HepG2 (cell line): ENCODE measurements around the gene LRRC8E. TPM values are rescaled to one million over a fixed set of nuclear protein-coding genes. Genes with fewer than 3 reads are reported as not detected.

Source experiments
- ARHGAP35 ChIP-seq: sonication (generic); formaldehyde crosslinking; IDR thresholded peaks from 2 replicates; pipeline ENCODE4 v1.9.0; 2022; ENCODE audit warnings: mild to moderate bottlenecking, inconsistent platforms, moderate library complexity, missing genetic modification reagents, borderline replicate concordance
- ARNTL ChIP-seq: sonication (generic); formaldehyde crosslinking; IDR thresholded peaks from 2 replicates; pipeline ENCODE4 v1.4.0; 2020; ENCODE audit warnings: mild to moderate bottlenecking, missing genetic modification reagents
- CEBPG ChIP-seq: IDR thresholded peaks from 2 replicates; pipeline ENCODE4 v1.6.1; 2016
- FOXO1 ChIP-seq: sonication (generic); formaldehyde crosslinking; IDR thresholded peaks from 2 replicates; pipeline ENCODE4 v1.4.0; 2020; ENCODE audit warnings: missing genetic modification reagents
- HDAC1 ChIP-seq: sonication (generic); formaldehyde crosslinking; IDR thresholded peaks from 2 replicates; pipeline ENCODE4 v1.5.1; 2020; ENCODE audit warnings: mild to moderate bottlenecking, missing genetic modification reagents
- HNRNPLL ChIP-seq: fragments of 200-400 bp; formaldehyde crosslinking; IDR thresholded peaks from 2 replicates; pipeline ENCODE4 v1.6.1; 2017; ENCODE audit warnings: mild to moderate bottlenecking, low read depth, low read length; ENCODE audit not compliant: poor library complexity, severe bottlenecking
- KLF9 ChIP-seq: IDR thresholded peaks from 2 replicates; pipeline ENCODE4 v1.6.1; 2016; ENCODE audit warnings: low read depth
- NFRKB ChIP-seq: fragments of 450-650 bp; IDR thresholded peaks from 2 replicates; pipeline ENCODE4 v1.6.1; 2017
- NR2C2 ChIP-seq: sonication (generic); formaldehyde crosslinking; IDR thresholded peaks from 2 replicates; pipeline ENCODE4 v1.4.0; 2020; ENCODE audit warnings: missing genetic modification reagents, mild to moderate bottlenecking, moderate library complexity, borderline replicate concordance
- PHB2 ChIP-seq: fragments of 450-650 bp; IDR thresholded peaks from 2 replicates; pipeline ENCODE4 v1.6.1; 2018; ENCODE audit not compliant: partially characterized antibody
- PHF21A ChIP-seq: sonication (generic); formaldehyde crosslinking; IDR thresholded peaks from 2 replicates; pipeline ENCODE4 v1.5.0; 2020; ENCODE audit warnings: mild to moderate bottlenecking, missing genetic modification reagents
- POLR2AphosphoS2 ChIP-seq: IDR thresholded peaks from 2 replicates; pipeline ENCODE4 v1.6.1; 2011; ENCODE audit warnings: low read depth, low read length, improper control_type of control experiment
- RFXAP ChIP-seq: sonication (generic); formaldehyde crosslinking; IDR thresholded peaks from 2 replicates; pipeline ENCODE4 v1.4.0; 2020; ENCODE audit warnings: missing genetic modification reagents, borderline replicate concordance
- RXRB ChIP-seq: IDR thresholded peaks from 2 replicates; pipeline ENCODE4 v1.6.1; 2016; ENCODE audit warnings: borderline replicate concordance, missing genetic modification reagents, missing compliant biosample characterization
- SPEN ChIP-seq: sonication (generic); formaldehyde crosslinking; IDR thresholded peaks from 2 replicates; pipeline ENCODE4 v1.5.1; 2020; ENCODE audit warnings: low read depth, mild to moderate bottlenecking, missing genetic modification reagents
- TCF7L2 ChIP-seq: IDR thresholded peaks from 2 replicates; pipeline ENCODE4 v1.6.1; 2011; ENCODE audit warnings: mild to moderate bottlenecking, low read depth, low read length, moderate library complexity
- ZFP90 ChIP-seq: sonication (generic); formaldehyde crosslinking; IDR thresholded peaks from 2 replicates; pipeline ENCODE4 v1.8.0; 2022; ENCODE audit warnings: missing genetic modification reagents, mild to moderate bottlenecking, inconsistent platforms, borderline replicate concordance
- ZMYM4 ChIP-seq: sonication (generic); formaldehyde crosslinking; IDR thresholded peaks from 2 replicates; pipeline ENCODE4 v1.8.1; 2023; ENCODE audit warnings: mild to moderate bottlenecking, missing genetic modification reagents
- ZNF142 ChIP-seq: sonication (generic); formaldehyde crosslinking; IDR thresholded peaks from 2 replicates; pipeline ENCODE4 v1.4.0; 2020; ENCODE audit warnings: missing genetic modification reagents
- ZNF251 ChIP-seq: sonication (generic); formaldehyde crosslinking; IDR thresholded peaks from 2 replicates; pipeline ENCODE4 v1.9.0; 2021; ENCODE audit warnings: mild to moderate bottlenecking, missing genetic modification reagents
- ZNF329 ChIP-seq: sonication (generic); formaldehyde crosslinking; IDR thresholded peaks from 2 replicates; pipeline ENCODE4 v1.9.0; 2021; ENCODE audit warnings: low read depth, mild to moderate bottlenecking, missing genetic modification reagents
- polyA plus RNA-seq, 8 experiments: library from polyadenylated mRNA; depleted of rRNA in 3 of 8; stranded (reverse) in 7 of 8; unstranded in 1 of 8; fragments of >200 nt; fragmentation: Illumina TruSeq in 4 of 8; extraction: Trizol in 4 of 8; gene quantifications; 2 replicates each; pipeline versions ENCODE4 v1.2.1 to v1.2.3, GENCODE V29; 2011 to 2016; ENCODE audit warnings: low read depth in 4 of 8, missing spikeins in 1 of 8, mixed read lengths in 1 of 8; ENCODE audit not compliant: insufficient read depth in 1 of 8
- total RNA-seq, 5 experiments: library from RNA; depleted of rRNA; stranded (reverse); fragments of >200 nt; fragmentation: Illumina TruSeq; extraction: Trizol; gene quantifications; 2 replicates each; pipeline ENCODE4 v1.2.3, GENCODE V29; 2016; ENCODE audit warnings: low read depth in 1 of 5
- TF ChIP-seq, protein P1 (sequence below): sonication (generic); formaldehyde crosslinking; IDR thresholded peaks from 2 replicates; pipeline ENCODE4 v1.5.0; 2020; ENCODE audit warnings: missing genetic modification reagents
- TF ChIP-seq, protein P2 (sequence below): sonication (generic); formaldehyde crosslinking; IDR thresholded peaks from 2 replicates; pipeline ENCODE4 v1.5.0; 2020; ENCODE audit warnings: missing genetic modification reagents

Gene LRRC8E
- total and polyA plus RNA-seq, 2 of the 13 experiments (the other 11 are each of a cell fraction or from before 2014, with no cell fraction given): 8.0 to 10.3 TPM

DNA sequence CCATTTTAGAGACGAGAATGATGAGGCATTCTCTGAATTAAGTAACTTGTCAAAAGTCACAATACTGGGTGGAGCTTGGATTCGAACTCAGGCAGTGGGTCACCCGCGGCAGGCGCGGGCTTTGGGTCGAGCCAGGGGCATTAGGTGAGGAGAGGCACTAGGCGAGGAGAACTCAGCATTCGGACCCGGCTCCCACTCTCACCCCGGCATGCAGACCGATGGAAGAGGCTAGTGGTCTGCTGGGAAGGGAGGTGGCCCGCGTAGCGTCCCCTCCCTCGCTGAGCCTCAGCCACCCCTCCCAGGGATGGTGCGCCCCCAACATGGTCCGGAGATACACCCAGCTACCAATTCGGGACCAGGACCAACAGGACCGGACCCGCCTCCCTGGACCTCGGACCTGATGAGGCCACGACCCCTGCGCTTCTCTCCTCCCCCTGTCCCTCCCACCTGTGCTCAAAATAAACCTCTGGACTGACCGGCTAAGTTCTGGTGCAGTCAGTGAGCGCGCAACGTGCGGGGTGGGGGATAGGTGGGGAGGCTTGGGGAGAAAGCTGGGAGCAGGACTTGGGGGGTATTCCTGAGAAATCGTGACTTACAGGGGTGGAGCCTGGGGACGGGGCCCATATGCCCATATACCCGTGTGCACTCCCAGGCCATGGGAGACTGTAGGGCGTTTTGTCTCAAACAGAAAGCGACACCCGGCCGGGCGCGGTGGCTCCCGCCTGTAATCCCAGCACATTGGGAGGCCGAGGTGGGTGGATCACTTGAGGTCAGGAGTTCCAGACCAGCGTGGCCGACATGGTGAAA, 30.5 kb downstream of the LRRC8E start (continued):
- peak; percentile 66; the same call in 1 of the 2 replicates for TF ChIP-seq PHF21A
- TF ChIP-seq ARHGAP35: no peak
- no peak for TF ChIP-seq TCF7L2
- 0 out of 2 replicates have a peak, but pooled peaks have one; percentile 60 for TF ChIP-seq RFXAP (CRISPR knock-in tag)
- no peak for TF ChIP-seq PHB2
- peak; percentile 36; the same call in 1 of the 2 replicates for TF ChIP-seq SPEN (CRISPR knock-in tag)
- TF ChIP-seq ZNF329 (CRISPR knock-in tag): no peak
- TF ChIP-seq CEBPG (CRISPR knock-in tag): no peak
- peak; percentile 56 for TF ChIP-seq HNRNPLL
- TF ChIP-seq ARNTL (CRISPR knock-in tag): peak; percentile 58; the same call in 1 of the 2 replicates
- TF ChIP-seq, protein P1, sequence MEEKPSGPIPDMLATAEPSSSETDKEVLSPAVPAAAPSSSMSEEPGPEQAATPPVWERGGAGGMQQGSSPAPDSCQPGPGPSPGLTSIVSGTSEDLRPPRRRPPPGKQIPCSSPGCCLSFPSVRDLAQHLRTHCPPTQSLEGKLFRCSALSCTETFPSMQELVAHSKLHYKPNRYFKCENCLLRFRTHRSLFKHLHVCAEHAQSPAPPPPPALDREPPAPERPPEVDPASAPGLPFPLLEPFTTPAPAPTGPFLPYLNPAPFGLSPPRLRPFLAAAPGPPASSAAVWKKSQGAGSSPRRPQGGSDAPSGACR (CRISPR knock-in tag): 0 out of 2 replicates have a peak, but pooled peaks have one; percentile 12
- TF ChIP-seq, protein P2, sequence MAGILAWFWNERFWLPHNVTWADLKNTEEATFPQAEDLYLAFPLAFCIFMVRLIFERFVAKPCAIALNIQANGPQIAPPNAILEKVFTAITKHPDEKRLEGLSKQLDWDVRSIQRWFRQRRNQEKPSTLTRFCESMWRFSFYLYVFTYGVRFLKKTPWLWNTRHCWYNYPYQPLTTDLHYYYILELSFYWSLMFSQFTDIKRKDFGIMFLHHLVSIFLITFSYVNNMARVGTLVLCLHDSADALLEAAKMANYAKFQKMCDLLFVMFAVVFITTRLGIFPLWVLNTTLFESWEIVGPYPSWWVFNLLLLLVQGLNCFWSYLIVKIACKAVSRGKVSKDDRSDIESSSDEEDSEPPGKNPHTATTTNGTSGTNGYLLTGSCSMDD (CRISPR knock-in tag): no peak
- TF ChIP-seq ZNF251 (CRISPR knock-in tag): no peak
- TF ChIP-seq ZNF142 (CRISPR knock-in tag): no peak
- TF ChIP-seq RXRB (CRISPR knock-in tag): peak; percentile 63
- TF ChIP-seq ZMYM4 (CRISPR knock-in tag): 0 out of 2 replicates have a peak, but pooled peaks have one; percentile 34
- 0 out of 2 replicates have a peak, but pooled peaks have one; percentile 16 for TF ChIP-seq ZFP90
- no peak for TF ChIP-seq FOXO1 (CRISPR knock-in tag)
- TF ChIP-seq POLR2AphosphoS2: no peak
- TF ChIP-seq NR2C2 (CRISPR knock-in tag): peak; percentile 40; the same call in 1 of the 2 replicates
- 0 out of 2 replicates have a peak, but pooled peaks have one; percentile 57 for TF ChIP-seq HDAC1
- TF ChIP-seq NFRKB: no peak
- TF ChIP-seq KLF9: no peak
